Breast epithelium (tissue), 4 donors: Measurements from ENCODE around the gene HPCAL1. TPM values are rescaled to one million over a fixed set of nuclear protein-coding genes. Genes with fewer than 3 reads are reported as not detected.

Source experiments
- DNase-seq, 2 donors: peaks; one replicate each; pipeline ENCODE4 v3.0.0-alpha.2; 2019; ENCODE audit warnings: low spot score in 2 of 2
- H3K27ac ChIP-seq, 2 donors: fragments of 200-600 bp; sonication (generic) in 1 of 2; one replicate each; pipeline ENCODE4 v1.5.1; 2016 to 2019; ENCODE audit warnings: mild to moderate bottlenecking in 1 of 2
- H3K27me3 ChIP-seq, 2 donors: fragments of 200-600 bp; sonication (generic) in 1 of 2; one replicate each; pipeline versions ENCODE4 v1.5.1 to v1.6.0; 2017 to 2019; ENCODE audit warnings: control low read depth in 1 of 2, mild to moderate bottlenecking in 1 of 2
- H3K36me3 ChIP-seq: fragments of 200-600 bp; one replicate; pipeline ENCODE4 v1.5.1; 2019
- H3K4me1 ChIP-seq, 2 donors: fragments of 200-600 bp; sonication (generic); one replicate each; pipeline ENCODE4 v1.5.1; 2016 to 2019; ENCODE audit warnings: control low read depth in 1 of 2
- H3K4me3 ChIP-seq, 3 donors: fragments of 200-600 bp; sonication (generic); 1 replicate in 2 of 3; 2 replicates in 1 of 3; pipeline ENCODE4 v1.5.1; 2016 to 2019; ENCODE audit warnings: mild to moderate bottlenecking in 3 of 3, moderate library complexity in 2 of 3
- H3K9me3 ChIP-seq, 2 donors: fragments of 200-600 bp; sonication (generic) in 1 of 2; one replicate each; pipeline ENCODE4 v1.5.1; 2016 to 2019; ENCODE audit warnings: control low read depth in 1 of 2
- CTCF ChIP-seq, 3 donors: fragments of 450-650 bp; IDR thresholded peaks; one replicate each; pipeline ENCODE4 v1.5.1; 2016 to 2017; ENCODE audit warnings: antibody characterized with exemption in 3 of 3, mild to moderate bottlenecking in 3 of 3, moderate library complexity in 3 of 3
- POLR2A ChIP-seq: fragments of 450-650 bp; IDR thresholded peaks from one replicate; pipeline ENCODE4 v1.6.1; 2016; ENCODE audit warnings: antibody characterized with exemption, mild to moderate bottlenecking, moderate library complexity
- POLR2AphosphoS5 ChIP-seq, 3 donors: sonication (generic); formaldehyde crosslinking; IDR thresholded peaks; one replicate each; pipeline ENCODE4 v1.6.1; 2017; ENCODE audit warnings: antibody characterized with exemption in 3 of 3
- intact Hi-C: fragments of 100-400 bp; cut with DNase I; formaldehyde crosslinking; loops from one replicate; pipeline ENCODE4 v1.15.1; 2023; ENCODE audit warnings: low total_unique reads
- total RNA-seq, 3 donors: library from RNA; depleted of rRNA; stranded (reverse); fragments of >200 nt; gene quantifications; one replicate each; pipeline ENCODE4 v1.1.0, GENCODE V29; 2016

The HPCAL1 gene
- total RNA-seq, 3 donors from 2014 or later = 38.6 to 41.9 (median 41.6) TPM

GRCh38 chr2:10369269-10370255 lies 66.9 kb downstream of the HPCAL1 start:
- Histone ChIP-seq H3K27me3 (no peaks in the 10 kb centered on the region), H3K4me1 (no peaks in the 10 kb centered on the region), H3K36me3 (no peaks in the 10 kb centered on the region), H3K9me3 (no peaks in the 10 kb centered on the region), H3K27ac (no peak overlapping the region), H3K4me3 (no peak overlapping the region)
- DNase-seq = no peak
- intact Hi-C loops = no loop called here
- no peak for TF ChIP-seq POLR2AphosphoS5 (IDR thresholded peaks at IDR 0.05)
- no peak for TF ChIP-seq CTCF (IDR thresholded peaks at IDR 0.05)
- TF ChIP-seq POLR2A = no peak

GRCh38 chr2:10370390-10370789 lies 67.7 kb downstream of the HPCAL1 start:
- no peaks in the 10 kb centered on the region for H3K9me3 ChIP-seq
- no peak for DNase-seq
- no peaks in the 10 kb centered on the region for H3K27me3 ChIP-seq
- no peaks in the 10 kb centered on the region for H3K4me1 ChIP-seq
- no peak overlapping the region for H3K4me3 ChIP-seq
- H3K36me3 ChIP-seq = no peaks in the 10 kb centered on the region
- TF ChIP-seq POLR2AphosphoS5 (IDR thresholded peaks at IDR 0.05) = no peak
- TF ChIP-seq CTCF (IDR thresholded peaks at IDR 0.05) = no peak
- TF ChIP-seq POLR2A = no peak
- H3K27ac ChIP-seq = no peak overlapping the region
- intact Hi-C loops = no loop called here

- Histone ChIP-seq H3K36me3 (no peaks in the 10 kb centered on the region), H3K27me3 (no peaks in the 10 kb centered on the region), H3K27ac (no peak overlapping the region), H3K4me1 (no peaks in the 10 kb centered on the region), H3K9me3 (no peaks in the 10 kb centered on the region), H3K4me3 (no peak overlapping the region)
- TF ChIP-seq POLR2AphosphoS5 (IDR thresholded peaks at IDR 0.05) (no peak), POLR2A (no peak), CTCF (IDR thresholded peaks at IDR 0.05) (no peak)
- intact Hi-C loops = no loop called here
- no peak for DNase-seq
Measured at GRCh38 chr2:10370895-10371294, 68.2 kb downstream of the HPCAL1 start.

GRCh38 chr2:10371441-10372196 lies 68.9 kb downstream of the HPCAL1 start:
- DNase-seq = no peak

More at GRCh38 chr2:10371441-10372196, 68.9 kb downstream of the HPCAL1 start:
- Histone ChIP-seq H3K27ac (no peak overlapping the region), H3K36me3 (no peaks in the 10 kb centered on the region), H3K27me3 (no peaks in the 10 kb centered on the region), H3K4me3 (no peak overlapping the region), H3K4me1 (no peaks in the 10 kb centered on the region), H3K9me3 (no peaks in the 10 kb centered on the region)
- TF ChIP-seq POLR2A (no peak), POLR2AphosphoS5 (IDR thresholded peaks at IDR 0.05) (no peak), CTCF (IDR thresholded peaks at IDR 0.05) (no peak)
- intact Hi-C loops = no loop called here
